ENCODE measurements around the gene IRF9.

Gene IRF9

DNA sequence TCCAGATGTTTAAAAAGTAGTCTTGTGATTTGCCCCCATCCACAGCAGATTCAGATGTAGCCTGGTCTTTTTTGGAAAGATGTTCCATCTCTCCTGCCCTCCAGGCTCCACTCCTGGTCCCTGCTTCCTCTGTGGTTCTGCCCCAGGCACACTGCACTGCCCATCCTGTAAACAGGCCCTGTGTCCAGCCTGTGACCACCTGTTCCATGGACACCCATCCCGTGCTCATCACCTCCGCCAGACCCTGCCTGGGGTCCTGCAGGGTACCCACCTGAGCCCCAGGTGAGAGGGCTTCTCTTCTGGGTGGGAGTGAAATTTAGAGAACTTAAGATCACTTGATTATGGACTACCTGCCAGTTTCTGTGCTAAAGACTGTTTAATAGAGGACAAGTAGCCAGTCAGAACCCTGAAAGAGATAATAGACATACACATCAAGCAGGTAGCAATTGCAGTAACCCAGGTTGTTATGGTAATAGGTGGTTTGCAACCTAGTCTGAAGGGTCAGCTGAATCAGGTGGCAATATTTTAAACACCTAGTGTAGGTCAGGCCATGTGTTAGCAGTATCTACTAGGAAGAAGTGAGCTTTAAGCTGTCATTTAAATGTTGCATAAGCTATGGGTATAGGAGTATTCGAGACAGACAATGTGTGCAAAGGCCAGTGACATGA lies 11.6 kb upstream of the IRF9 start:
- DNase-seq = no peak

DNA sequence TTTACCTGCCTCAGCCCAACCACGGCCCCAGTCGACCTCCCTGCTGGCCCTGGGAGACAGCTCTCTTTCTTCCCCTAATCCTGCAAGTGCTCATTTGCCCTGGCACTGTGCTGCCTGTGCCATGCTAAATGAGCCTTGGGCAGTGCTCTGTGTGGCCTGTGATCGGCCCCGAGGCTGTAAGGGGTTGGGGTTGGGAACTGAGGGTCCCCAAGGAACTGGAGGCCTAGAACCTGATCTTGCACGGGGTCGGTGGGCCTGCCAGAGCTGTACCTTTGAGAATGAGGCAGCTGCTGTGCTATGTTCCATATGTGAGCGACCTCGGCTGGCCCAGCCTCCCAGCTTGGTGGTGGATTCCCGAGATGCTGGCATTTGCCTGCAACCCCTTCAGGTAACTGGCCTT lies 11.0 kb upstream of the IRF9 start:
- no peak for DNase-seq

DNA sequence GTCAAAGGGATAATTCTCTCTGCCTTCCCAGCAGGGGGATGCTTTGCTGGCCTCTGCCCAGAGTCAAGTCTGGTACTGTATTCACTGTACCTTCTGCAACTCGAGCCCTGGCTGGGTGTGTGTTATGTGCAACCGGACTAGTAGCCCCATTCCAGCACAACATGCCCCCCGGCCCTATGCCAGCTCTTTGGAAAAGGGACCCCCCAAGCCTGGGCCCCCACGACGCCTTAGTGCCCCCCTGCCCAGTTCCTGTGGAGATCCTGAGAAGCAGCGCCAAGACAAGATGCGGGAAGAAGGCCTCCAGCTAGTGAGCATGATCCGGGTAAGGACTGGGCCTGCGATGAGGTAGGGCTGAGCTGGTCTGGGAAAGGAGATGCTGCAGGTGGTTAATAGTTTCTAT lies 10.5 kb upstream of the IRF9 start:
- DNase-seq = no peak

DNA sequence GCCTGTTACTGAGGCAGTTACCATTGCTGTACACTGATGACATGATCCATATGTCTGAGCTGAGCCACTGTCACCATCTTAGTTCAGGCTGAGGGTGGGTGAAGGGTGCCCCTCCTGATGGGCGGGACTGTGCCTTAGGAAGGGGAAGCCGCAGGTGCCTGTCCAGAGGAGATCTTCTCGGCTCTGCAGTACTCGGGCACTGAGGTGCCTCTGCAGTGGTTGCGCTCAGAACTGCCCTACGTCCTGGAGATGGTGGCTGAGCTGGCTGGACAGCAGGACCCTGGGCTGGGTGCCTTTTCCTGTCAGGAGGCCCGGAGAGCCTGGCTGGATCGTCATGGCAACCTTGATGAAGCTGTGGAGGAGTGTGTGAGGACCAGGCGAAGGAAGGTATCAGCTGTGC lies 10.1 kb upstream of the IRF9 start:
- no peak for DNase-seq

DNA sequence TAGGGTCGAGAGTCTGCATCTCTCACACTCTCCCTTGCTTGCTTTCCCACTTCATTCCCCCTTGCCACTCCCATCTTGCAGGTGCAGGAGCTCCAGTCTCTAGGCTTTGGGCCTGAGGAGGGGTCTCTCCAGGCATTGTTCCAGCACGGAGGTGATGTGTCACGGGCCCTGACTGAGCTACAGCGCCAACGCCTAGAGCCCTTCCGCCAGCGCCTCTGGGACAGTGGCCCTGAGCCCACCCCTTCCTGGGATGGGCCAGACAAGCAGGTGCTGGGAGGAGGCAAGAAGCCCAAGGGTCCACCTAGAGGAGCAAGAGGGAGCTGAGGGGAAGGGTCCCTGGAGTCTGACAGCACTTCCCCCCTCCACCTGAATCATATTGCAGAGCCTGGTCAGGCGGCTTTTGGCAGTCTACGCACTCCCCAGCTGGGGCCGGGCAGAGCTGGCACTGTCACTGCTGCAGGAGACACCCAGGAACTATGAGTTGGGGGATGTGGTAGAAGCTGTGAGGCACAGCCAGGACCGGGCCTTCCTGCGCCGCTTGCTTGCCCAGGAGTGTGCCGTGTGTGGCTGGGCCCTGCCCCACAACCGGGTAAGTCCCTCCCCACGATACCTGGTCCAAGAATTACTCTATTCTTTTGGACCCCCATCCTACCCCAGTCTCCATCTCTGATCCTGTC lies 9.5 kb upstream of the IRF9 start:
- no peak for DNase-seq

DNA sequence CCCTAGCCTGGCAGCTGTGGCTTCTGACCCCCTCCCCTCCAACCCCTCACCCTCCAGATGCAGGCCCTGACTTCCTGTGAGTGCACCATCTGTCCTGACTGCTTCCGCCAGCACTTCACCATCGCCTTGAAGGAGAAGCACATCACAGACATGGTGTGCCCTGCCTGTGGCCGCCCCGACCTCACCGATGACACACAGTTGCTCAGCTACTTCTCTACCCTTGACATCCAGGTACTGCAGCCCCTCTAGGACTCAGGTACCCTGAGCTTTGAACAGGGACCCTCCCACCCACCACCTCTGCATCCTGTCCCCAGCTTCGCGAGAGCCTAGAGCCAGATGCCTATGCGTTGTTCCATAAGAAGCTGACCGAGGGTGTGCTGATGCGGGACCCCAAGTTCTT lies 6.0 kb upstream of the IRF9 start:
- DNase-seq = no peak

DNA sequence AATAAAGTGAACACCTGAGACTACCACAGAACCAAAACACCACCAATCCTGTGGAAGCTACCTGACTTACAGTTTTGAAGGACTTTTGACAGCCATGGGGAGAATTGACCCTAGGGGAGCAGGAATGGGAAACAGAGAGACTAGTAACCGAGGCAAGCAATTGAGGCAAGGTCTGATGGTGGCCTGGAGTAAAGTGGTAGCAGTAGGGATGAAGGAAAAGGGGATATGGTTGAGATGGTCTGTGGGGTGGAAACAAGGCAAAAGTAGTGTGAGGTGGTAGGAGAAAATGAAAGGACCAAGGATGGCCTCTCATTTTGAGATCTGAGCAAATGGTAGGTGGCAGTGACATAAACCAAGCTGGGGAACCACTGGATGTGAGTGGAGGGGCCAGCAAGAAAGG lies 4.2 kb upstream of the IRF9 start:
- DNase-seq = no peak

DNA sequence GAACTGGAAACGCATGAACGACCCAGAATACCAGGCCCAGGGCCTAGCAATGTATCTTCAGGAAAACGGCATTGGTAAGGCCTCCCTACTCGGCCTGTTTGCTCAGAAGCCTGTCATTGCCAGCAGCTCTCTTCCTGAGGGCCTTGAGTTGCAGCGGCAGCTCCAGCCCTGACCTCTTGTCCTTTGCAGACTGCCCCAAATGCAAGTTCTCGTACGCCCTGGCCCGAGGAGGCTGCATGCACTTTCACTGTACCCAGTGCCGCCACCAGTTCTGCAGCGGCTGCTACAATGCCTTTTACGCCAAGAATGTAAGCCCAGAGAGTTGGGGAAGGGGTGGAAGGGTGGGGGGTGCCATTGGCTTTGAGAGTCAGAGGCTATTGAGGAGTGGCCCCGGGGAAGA lies 3.7 kb upstream of the IRF9 start:
- DNase-seq = no peak

DNA sequence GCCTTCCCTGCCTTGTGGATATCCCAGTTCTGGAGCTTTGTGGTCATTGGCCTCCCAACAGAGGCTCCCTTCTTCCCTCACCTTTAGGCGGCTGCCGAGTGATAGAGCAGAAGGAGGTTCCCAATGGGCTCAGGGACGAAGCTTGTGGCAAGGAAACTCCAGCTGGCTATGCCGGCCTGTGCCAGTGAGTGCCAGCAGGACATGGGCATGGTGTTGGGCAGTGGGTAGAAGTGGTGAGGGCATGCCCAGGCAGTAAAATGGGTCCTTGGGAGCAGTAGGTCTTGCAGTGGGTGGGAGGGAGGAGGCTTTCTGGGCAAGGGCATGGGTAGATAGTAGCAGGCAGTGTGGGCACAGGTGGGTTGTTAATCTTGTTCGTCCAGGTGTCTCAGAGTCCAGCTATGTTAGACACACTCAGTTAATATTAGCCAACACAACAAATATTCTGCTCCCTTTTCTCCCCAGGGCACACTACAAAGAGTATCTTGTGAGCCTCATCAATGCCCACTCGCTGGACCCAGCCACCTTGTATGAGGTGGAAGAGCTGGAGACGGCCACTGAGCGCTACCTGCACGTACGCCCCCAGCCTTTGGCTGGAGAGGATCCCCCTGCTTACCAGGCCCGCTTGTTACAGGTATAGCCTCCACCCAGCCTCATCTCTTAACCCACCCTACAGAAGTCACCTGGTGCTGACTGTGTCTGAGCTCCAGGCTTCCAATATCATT lies 1.1 kb upstream of the IRF9 start:
- no peak for DNase-seq

DNA sequence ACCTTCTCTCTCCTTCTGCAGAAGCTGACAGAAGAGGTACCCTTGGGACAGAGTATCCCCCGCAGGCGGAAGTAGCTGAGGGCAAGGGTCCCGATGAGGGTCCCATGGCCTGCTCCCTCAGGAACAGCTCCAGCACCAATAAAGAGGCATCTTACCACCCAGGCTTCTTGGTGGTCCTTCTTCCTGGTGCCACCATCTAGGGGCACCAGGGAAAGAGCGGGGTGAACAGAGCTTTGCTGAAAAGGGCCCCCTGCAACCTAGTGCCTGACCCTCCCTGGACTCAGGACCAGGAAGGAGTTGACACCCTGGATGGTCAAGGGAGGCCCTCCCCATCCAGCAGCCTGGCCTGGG lies 591 bp upstream of the IRF9 start:
- DNase-seq = no peak

DNA sequence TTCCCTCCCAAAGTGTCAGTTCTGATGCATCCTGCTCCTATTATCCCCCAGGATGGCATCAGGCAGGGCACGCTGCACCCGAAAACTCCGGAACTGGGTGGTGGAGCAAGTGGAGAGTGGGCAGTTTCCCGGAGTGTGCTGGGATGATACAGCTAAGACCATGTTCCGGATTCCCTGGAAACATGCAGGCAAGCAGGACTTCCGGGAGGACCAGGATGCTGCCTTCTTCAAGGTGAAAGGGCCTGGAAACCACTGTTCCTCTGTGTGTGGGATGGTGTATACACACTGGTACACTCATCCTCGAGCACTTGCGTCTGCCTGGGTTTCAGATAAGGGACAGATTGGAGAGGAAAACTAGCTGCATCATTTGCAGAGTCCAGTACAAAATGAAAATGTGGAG lies 1.0 kb downstream of the IRF9 start:
- DNase-seq = peak; percentile 52

DNA sequence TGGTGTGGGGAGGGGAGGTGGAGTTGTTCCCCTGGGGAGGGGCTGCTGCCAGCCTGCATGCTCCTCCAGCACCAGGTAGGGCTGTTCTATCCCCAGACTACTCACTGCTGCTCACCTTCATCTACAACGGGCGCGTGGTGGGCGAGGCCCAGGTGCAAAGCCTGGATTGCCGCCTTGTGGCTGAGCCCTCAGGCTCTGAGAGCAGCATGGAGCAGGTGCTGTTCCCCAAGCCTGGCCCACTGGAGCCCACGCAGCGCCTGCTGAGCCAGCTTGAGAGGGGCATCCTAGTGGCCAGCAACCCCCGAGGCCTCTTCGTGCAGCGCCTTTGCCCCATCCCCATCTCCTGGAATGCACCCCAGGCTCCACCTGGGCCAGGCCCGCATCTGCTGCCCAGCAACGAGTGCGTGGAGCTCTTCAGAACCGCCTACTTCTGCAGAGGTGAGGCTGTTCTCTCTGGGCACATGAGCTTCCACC lies 3.5 kb downstream of the IRF9 start:
- DNase-seq = no peak

DNA sequence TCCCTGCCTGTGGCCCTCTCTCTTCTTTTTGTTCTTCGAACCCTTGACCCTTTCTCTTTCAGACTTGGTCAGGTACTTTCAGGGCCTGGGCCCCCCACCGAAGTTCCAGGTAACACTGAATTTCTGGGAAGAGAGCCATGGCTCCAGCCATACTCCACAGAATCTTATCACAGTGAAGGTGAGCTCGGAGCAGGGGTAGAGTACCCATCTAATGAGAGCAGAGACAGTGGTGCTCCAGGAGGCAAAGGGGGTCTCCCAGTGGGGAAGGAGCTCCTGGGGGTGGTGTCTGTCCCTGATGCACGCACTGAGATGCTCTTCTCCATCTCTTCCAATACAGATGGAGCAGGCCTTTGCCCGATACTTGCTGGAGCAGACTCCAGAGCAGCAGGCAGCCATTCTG lies 4.7 kb downstream of the IRF9 start:
- no peak for DNase-seq

DNA sequence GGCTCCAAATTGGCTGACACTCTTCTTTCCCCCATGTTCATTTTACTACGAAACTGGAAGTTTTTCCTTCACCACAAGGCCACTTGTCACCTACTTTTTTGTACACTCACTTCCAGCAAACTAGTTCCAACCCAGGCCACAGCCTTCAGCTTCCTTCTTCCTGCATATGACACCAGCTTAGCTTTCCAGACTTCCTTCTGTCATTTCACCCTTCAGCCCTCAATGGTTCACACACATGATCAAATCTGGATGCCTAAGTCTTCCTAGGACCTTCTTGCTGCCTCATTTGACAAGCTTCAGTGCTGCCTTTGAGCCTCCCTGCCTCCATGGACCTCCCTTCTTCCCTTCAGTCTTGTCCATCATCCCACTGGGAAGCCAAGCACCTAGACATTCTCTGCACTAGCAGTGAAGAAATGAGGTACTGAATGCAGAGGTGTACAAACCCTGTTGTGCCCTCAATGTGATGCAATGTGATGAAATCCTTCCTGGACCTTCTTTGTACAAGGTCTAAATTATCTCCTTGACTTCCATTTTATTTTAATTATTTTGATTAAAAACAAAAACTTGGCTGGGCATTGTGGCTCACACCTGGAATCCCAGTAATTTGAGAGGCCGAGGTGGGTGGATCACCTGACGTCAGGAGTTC lies 6.5 kb downstream of the IRF9 start:
- DNase-seq = no peak

DNA sequence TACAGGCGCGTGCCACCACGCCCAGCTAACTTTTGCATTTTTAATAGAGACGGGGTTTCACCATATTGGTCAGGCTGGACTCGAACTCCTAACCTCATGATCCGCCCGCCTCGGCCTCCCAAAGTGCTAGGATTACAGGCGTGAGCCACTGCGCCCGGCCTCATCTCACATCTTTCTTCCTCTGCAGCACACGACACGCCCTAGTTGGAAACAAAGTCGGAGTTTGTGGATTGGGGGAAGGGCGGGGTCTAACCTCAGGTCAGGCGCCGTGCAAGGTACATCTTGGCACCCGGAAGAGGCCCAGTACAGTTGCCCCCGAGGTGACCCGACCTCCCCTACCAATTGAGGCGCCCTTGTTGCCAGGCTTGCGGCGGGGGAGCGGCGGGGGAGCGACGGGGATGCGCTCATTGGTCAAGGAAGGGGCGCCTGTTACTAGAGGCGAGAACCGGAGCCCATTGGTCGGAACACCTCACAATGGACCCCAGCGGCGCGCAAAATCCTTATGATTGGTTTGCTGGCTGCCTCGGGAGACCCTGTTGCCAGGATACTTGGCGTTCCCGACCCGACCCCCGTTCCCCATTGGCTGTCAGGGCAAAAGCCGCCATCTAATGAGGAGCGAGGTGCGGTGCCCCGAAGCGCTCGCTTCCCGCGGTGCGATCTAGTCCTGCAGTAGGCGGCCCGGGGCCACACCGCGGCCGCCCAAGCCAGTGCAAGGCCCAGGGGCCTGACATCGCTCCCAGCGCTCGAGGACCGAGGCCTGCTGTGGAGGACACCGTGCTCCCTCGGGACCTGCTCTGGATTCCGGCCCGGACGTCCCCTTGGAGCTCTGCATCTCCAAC lies 10.6 kb downstream of the IRF9 start, which contains the start of gene REC8:
REC8 (plus strand) TSS at position 659 of the 839 bp plus-strand sequence. CDS start 473 bp downstream, outside the sequence.
- DNase-seq = peak; percentile 80

DNA sequence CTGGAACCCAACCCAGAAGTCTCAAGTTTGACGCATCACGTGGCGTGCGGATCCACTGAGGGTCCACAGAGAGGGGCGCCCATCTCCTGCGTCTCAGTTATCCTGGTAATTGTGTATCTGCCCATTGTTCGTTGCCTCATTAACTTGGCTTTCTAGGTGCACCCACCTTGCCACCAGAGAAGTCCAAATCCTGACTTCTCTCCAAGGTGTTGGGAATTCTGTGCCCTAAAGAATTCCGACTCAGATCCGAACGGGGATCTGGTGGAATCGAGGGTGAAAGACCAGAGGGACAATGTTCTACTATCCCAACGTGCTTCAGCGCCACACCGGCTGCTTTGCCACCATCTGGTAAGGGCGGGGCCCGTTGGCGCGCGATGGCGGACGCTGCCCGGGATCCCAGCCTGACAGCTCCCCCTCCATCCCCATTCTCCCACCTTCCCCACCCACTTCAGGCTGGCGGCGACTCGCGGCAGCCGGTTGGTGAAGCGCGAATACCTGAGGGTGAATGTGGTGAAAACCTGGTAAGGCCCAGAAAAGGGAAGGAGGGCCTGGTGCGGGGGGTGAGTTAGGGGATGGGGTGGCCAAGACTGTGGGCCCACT lies 11.3 kb downstream of the IRF9 start:
- DNase-seq = no peak

DNA sequence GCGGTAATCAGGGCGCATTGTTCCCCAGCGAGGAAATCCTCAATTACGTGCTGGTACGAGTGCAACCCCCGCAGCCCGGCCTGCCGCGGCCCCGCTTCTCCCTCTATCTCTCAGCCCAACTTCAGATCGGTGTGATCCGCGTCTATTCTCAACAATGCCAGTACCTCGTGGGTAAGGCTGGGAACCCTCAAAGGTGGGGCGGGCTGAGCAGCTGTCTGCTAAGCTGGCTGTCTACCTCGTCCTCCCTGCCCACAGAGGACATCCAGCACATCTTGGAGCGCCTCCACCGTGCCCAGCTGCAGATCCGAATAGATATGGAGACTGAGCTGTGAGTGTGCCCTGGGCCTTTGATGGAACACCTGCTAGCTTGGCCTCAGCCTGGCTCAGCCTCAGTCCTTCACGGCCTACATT lies 11.8 kb downstream of the IRF9 start:
- no peak for DNase-seq

DNA sequence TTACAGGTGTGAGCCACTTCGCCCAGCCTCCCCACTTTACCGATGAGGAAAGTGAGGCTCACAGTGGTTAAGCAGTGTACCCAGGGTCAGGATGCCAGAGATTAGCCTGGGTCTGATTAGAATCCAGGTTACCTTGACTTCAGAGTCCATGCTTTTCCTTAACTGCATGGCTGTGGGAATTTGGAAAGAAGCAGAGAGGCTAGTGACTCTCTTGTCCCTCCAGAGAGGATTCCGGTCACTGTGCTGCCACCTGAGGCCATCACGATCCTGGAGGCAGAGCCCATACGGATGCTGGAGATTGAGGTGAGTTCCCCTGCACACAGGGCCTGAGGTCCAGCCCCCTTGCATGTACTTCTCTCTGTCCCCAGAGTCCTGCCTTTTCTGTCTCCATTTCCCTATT lies 15.5 kb downstream of the IRF9 start:
- no peak for DNase-seq

DNA sequence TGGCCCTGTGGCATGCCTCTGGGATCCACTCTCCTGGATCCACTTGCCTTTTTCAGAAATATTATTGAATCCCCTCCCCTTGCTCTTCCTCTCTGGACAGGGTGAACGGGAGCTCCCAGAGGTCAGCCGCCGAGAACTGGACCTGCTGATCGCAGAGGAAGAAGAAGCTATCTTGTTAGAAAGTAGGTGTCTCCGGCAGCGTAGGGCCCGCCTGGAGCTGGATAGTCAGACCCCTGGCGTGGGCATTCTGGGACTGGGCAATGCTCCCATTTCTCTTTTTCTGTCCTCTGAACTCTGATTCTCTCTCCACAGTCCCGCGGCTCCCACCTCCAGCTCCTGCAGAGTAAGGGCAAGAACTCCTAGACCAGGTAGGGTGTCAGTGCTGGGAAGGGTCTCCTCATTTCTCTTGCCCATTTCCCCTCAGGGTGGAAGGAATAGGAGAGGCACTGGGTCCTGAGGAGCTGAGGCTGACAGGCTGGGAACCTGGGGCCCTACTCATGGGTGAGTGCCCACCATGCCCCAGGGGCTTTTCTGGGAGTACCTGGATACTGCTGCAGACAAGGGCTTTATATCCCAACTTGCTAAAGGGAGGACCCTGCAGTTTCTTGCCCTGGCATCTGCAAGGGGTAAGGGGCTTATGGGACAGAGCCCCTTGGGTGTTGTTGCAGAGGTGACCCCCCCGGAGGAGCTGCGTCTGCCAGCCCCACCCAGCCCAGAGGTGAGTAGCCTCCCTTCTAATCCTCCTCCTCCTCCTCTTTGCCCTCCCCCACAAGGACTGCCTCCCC lies 16.2 kb downstream of the IRF9 start:
- DNase-seq = no peak

DNA sequence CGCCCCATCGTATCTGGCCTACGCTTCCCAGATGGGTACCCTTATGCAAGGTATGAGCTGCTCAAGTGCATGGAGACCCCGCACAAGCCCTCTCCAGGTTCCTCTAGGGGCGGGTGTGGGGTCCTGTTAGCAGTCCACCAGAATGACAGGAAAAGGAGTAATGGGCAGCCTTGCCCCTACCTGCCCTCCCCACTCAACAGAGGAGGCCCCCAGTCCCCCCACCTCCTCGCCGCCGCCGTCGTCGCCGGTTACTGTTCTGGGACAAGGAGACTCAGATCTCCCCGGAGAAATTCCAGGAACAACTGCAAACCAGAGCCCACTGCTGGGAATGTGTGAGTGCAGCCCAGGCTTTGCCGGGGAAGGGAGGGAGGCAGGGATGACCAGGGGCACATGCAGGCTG lies 16.8 kb downstream of the IRF9 start:
- no peak for DNase-seq

DNA sequence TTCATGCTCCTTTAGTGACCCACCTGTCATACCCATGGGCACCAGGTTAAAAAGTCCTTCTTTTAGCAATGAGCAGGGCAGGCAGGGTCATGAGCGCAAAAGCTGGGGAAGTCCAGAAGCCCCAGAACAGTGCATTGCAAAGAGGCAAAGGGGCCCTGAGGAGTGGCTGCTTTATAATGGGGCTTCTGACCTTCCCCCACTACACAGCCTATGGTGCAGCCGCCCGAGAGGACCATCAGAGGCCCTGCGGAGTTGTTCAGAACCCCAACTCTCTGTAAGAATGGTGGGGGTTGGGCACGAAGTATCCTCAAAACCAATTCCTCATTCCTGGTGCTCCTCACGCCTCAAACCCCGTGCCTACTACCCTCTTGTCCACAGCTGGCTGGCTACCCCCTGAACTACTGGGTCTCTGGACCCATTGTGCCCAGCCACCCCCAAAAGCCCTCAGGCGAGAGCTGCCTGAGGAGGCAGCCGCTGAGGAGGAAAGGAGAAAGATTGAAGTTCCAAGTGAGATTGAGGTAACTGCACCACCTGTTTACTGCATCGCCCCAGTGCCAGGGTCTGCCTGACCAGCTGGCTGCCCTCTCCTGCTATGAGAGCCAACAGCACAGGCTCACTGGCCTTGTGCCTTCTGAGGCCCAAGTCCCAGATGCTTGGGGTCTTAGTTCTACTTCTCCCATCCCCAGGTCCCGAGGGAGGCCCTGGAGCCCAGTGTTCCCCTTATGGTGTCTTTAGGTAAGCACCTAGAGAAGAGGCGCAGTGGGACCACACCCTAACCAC lies 17.5 kb downstream of the IRF9 start:
- DNase-seq = no peak

Measured in activated CD4-positive, alpha-beta T cell treated with anti-CD3 and anti-CD28 coated beads for 48 hours (primary cell).